GM23338 (cell line): ENCODE measurements around the gene SLC6A18. TPM values are rescaled to one million over a fixed set of nuclear protein-coding genes. Genes with fewer than 3 reads are reported as not detected.

Source experiments
- ATAC-seq: fragments of 200-7000 bp; cut with Tn5 transposase; 3 replicates; pipeline ENCODE4 v1.9.1; 2020
- DNase-seq: peaks from one replicate; pipeline ENCODE4 v3.0.0-alpha.2; 2015; ENCODE audit warnings: low spot score
- H2AFZ ChIP-seq: fragments of 200-600 bp; sonication (generic); 2 replicates; pipeline ENCODE4 v1.8.0; 2016; ENCODE audit warnings: antibody characterized with exemption, mild to moderate bottlenecking, moderate library complexity
- H3F3A ChIP-seq: fragments of 200-600 bp; sonication (generic); replicated peaks from 2 replicates; pipeline ENCODE4 v1.8.0; 2017; ENCODE audit warnings: antibody characterized with exemption, mixed run types, low read depth
- H3K27ac ChIP-seq: fragments of 200-600 bp; sonication (generic); 2 replicates; pipeline ENCODE4 v1.6.1; 2016; ENCODE audit warnings: low read depth
- H3K27me3 ChIP-seq: fragments of 200-600 bp; sonication (generic); 2 replicates; pipeline ENCODE4 v1.8.0; 2016; ENCODE audit warnings: mild to moderate bottlenecking, mixed run types, moderate library complexity; ENCODE audit not compliant: insufficient read depth
- H3K36me3 ChIP-seq: fragments of 200-600 bp; sonication (generic); 2 replicates; pipeline ENCODE4 v1.8.0; 2016; ENCODE audit warnings: mild to moderate bottlenecking; ENCODE audit not compliant: insufficient read depth
- H3K4me1 ChIP-seq: fragments of 200-600 bp; sonication (generic); 2 replicates; pipeline ENCODE4 v1.8.0; 2016; ENCODE audit warnings: mild to moderate bottlenecking, moderate library complexity; ENCODE audit not compliant: insufficient read depth
- H3K4me2 ChIP-seq: fragments of 200-600 bp; sonication (generic); 2 replicates; pipeline ENCODE4 v1.7.1; 2017; ENCODE audit warnings: mixed run types
- H3K4me3 ChIP-seq: fragments of 200-600 bp; sonication (generic); 2 replicates; pipeline ENCODE4 v1.6.1; 2016; ENCODE audit warnings: mixed run types
- H3K79me2 ChIP-seq: fragments of 200-600 bp; sonication (generic); replicated peaks from 2 replicates; pipeline ENCODE4 v1.8.0; 2017; ENCODE audit warnings: mild to moderate bottlenecking; ENCODE audit not compliant: insufficient read depth
- H3K9me2 ChIP-seq: fragments of 200-600 bp; sonication (generic); 2 replicates; pipeline ENCODE4 v1.8.0; 2017; ENCODE audit not compliant: insufficient read depth
- H4K20me1 ChIP-seq: fragments of 200-600 bp; sonication (generic); replicated peaks from 2 replicates; pipeline ENCODE4 v1.8.0; 2017; ENCODE audit warnings: mild to moderate bottlenecking; ENCODE audit not compliant: insufficient read depth
- H3K27ac Mint-ChIP-seq: 2 replicates; pipeline ENCODE4 v1.8.0; 2020; ENCODE audit warnings: inconsistent platforms, mild to moderate bottlenecking, moderate library complexity, mixed read lengths
- H3K27me3 Mint-ChIP-seq: 3 replicates; pipeline ENCODE4 v1.8.0; 2022; ENCODE audit warnings: low read depth, mild to moderate bottlenecking, moderate library complexity, mixed read lengths, inconsistent platforms; ENCODE audit not compliant: insufficient read depth, poor library complexity
- H3K36me3 Mint-ChIP-seq: 3 replicates; pipeline ENCODE4 v1.8.0; 2021; ENCODE audit warnings: low read depth, mild to moderate bottlenecking, inconsistent platforms, moderate library complexity, mixed read lengths
- H3K4me1 Mint-ChIP-seq: 3 replicates; pipeline ENCODE4 v1.8.0; 2020; ENCODE audit warnings: mild to moderate bottlenecking, inconsistent platforms, mixed read lengths
- H3K4me3 Mint-ChIP-seq: 3 replicates; pipeline ENCODE4 v1.8.0; 2021; ENCODE audit warnings: moderate library complexity, mild to moderate bottlenecking, inconsistent platforms, mixed read lengths
- H3K9me3 Mint-ChIP-seq: 3 replicates; pipeline ENCODE4 v1.8.0; 2020; ENCODE audit warnings: moderate library complexity, mild to moderate bottlenecking, inconsistent platforms, mixed read lengths
- CREB1 ChIP-seq: fragments of 250-450 bp; sonication (Bioruptor Pico); IDR thresholded peaks from 2 replicates; pipeline ENCODE4 v1.5.0; 2020; ENCODE audit warnings: low read depth, mild to moderate bottlenecking, moderate library complexity
- EZH2 ChIP-seq: fragments of 200-600 bp; sonication (generic); IDR thresholded peaks from one replicate; pipeline ENCODE4 v1.8.0; 2017; ENCODE audit warnings: antibody characterized with exemption, mild to moderate bottlenecking, low read depth; ENCODE audit not compliant: unreplicated experiment
- NANOG ChIP-seq: IDR thresholded peaks from 2 replicates; pipeline ENCODE4 v1.6.1; 2016; ENCODE audit warnings: antibody characterized with exemption, borderline replicate concordance
- STAT1 ChIP-seq: IDR thresholded peaks from one replicate; pipeline ENCODE4 v1.6.1; 2016; ENCODE audit warnings: antibody characterized with exemption; ENCODE audit not compliant: unreplicated experiment
- ZNF331 ChIP-seq: fragments of 250-450 bp; sonication (Bioruptor Pico); IDR thresholded peaks from 2 replicates; pipeline ENCODE4 v1.5.0; 2020; ENCODE audit warnings: low read depth, mild to moderate bottlenecking, moderate library complexity
- polyA plus RNA-seq: library from polyadenylated mRNA; unstranded; fragments of >200 nt; fragmentation: Nextera tagmentation; extraction: Ambion mirVana; gene quantifications from 2 replicates; pipeline ENCODE4 v1.2.1, GENCODE V29; 2016
- total RNA-seq: library from RNA; depleted of rRNA; stranded (reverse); fragments of >200 nt; shearing (Covaris generic); gene quantifications from 2 replicates; pipeline ENCODE4 v1.2.3, GENCODE V29; 2014
- TF ChIP-seq, protein P1 (sequence below): IDR thresholded peaks from one replicate; pipeline ENCODE4 v1.6.1; 2018; ENCODE audit warnings: antibody characterized with exemption; ENCODE audit not compliant: unreplicated experiment
- TF ChIP-seq, protein P2 (sequence below): IDR thresholded peaks from 2 replicates; pipeline ENCODE4 v1.6.1; 2016; ENCODE audit warnings: antibody characterized with exemption
- TF ChIP-seq, protein P3 (sequence below): fragments of 250-450 bp; sonication (Bioruptor Pico); IDR thresholded peaks from 2 replicates; pipeline ENCODE4 v1.5.0; 2020; ENCODE audit warnings: mild to moderate bottlenecking, moderate library complexity

SLC6A18 gene
- total and polyA plus RNA-seq, 2 experiments from 2014 or later: not detected

DNA sequence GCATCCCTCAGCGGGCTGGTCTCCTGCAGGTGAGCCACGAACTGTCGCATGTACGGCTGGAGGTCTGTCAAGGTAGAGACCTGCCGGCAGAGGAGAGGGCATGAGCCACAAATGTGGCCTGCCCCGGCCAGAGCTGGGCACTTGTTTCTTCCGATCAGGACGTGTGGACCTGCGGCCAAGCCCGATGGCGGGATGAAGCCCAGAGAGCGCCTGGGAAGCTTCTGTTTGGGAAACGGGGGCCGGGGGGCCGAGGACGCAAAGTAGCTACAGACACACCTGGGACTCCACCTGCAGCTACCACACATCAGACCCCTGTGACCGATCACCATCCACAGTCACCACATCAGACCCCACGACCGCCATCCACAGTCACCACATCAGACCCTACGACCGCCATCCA lies 47.0 kb downstream of the SLC6A18 start (continued):
- TF ChIP-seq, protein P1, sequence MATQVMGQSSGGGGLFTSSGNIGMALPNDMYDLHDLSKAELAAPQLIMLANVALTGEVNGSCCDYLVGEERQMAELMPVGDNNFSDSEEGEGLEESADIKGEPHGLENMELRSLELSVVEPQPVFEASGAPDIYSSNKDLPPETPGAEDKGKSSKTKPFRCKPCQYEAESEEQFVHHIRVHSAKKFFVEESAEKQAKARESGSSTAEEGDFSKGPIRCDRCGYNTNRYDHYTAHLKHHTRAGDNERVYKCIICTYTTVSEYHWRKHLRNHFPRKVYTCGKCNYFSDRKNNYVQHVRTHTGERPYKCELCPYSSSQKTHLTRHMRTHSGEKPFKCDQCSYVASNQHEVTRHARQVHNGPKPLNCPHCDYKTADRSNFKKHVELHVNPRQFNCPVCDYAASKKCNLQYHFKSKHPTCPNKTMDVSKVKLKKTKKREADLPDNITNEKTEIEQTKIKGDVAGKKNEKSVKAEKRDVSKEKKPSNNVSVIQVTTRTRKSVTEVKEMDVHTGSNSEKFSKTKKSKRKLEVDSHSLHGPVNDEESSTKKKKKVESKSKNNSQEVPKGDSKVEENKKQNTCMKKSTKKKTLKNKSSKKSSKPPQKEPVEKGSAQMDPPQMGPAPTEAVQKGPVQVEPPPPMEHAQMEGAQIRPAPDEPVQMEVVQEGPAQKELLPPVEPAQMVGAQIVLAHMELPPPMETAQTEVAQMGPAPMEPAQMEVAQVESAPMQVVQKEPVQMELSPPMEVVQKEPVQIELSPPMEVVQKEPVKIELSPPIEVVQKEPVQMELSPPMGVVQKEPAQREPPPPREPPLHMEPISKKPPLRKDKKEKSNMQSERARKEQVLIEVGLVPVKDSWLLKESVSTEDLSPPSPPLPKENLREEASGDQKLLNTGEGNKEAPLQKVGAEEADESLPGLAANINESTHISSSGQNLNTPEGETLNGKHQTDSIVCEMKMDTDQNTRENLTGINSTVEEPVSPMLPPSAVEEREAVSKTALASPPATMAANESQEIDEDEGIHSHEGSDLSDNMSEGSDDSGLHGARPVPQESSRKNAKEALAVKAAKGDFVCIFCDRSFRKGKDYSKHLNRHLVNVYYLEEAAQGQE: no peak
- TF ChIP-seq NANOG: no peak
- TF ChIP-seq CREB1 (CRISPR knock-in tag): no peak
- TF ChIP-seq EZH2: no peak
- TF ChIP-seq STAT1: no peak
- TF ChIP-seq, protein P2, sequence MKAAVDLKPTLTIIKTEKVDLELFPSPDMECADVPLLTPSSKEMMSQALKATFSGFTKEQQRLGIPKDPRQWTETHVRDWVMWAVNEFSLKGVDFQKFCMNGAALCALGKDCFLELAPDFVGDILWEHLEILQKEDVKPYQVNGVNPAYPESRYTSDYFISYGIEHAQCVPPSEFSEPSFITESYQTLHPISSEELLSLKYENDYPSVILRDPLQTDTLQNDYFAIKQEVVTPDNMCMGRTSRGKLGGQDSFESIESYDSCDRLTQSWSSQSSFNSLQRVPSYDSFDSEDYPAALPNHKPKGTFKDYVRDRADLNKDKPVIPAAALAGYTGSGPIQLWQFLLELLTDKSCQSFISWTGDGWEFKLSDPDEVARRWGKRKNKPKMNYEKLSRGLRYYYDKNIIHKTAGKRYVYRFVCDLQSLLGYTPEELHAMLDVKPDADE: no peak

DNA sequence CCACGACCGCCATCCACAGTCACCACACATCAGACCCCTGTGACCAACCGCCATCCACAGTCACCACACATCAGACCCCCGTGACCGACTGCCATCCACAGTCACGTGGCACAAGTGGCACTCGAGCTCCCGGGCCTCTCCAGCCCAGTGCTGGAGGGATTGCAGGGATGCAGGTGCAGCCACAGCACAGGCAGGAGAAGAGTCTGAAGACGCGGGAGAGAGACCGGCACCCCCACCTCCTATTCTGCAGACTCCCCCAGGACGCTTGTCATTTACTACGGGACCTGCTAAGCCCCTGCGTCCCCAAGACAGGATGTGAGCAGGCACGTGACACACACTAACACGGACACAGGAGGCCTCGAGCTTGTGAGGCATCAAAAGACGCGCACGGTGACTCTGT lies 48.6 kb downstream of the SLC6A18 start:
- H3F3A ChIP-seq: no peaks in the 10 kb centered on the region
- Mint-ChIP-seq H3K36me3 (peaks cover 47% of the 10 kb centered on the region), H3K9me3 (no peaks in the 10 kb centered on the region), H3K27me3 (peaks cover 5% of the 10 kb centered on the region), H3K4me1 (no peaks in the 10 kb centered on the region), H3K27ac (no peak overlapping the region), H3K4me3 (no peak overlapping the region)
- no peak for DNase-seq
- H3K36me3 ChIP-seq: peaks cover 5% of the 10 kb centered on the region; the same call in 1 of the 2 replicates
- no peaks in the 10 kb centered on the region for H3K27me3 ChIP-seq
- H4K20me1 ChIP-seq: no peaks in the 10 kb centered on the region
- no peaks in the 10 kb centered on the region for H3K9me2 ChIP-seq
- peaks cover 17% of the 10 kb centered on the region for H3K79me2 ChIP-seq
- ATAC-seq: no peak
- H2AFZ ChIP-seq: no peak overlapping the region
- no peak overlapping the region for H3K4me3 ChIP-seq
- H3K27ac ChIP-seq: no peak overlapping the region
- H3K4me1 ChIP-seq: no peaks in the 10 kb centered on the region
- TF ChIP-seq ZNF331 (CRISPR knock-in tag): no peak
- TF ChIP-seq, protein P3, sequence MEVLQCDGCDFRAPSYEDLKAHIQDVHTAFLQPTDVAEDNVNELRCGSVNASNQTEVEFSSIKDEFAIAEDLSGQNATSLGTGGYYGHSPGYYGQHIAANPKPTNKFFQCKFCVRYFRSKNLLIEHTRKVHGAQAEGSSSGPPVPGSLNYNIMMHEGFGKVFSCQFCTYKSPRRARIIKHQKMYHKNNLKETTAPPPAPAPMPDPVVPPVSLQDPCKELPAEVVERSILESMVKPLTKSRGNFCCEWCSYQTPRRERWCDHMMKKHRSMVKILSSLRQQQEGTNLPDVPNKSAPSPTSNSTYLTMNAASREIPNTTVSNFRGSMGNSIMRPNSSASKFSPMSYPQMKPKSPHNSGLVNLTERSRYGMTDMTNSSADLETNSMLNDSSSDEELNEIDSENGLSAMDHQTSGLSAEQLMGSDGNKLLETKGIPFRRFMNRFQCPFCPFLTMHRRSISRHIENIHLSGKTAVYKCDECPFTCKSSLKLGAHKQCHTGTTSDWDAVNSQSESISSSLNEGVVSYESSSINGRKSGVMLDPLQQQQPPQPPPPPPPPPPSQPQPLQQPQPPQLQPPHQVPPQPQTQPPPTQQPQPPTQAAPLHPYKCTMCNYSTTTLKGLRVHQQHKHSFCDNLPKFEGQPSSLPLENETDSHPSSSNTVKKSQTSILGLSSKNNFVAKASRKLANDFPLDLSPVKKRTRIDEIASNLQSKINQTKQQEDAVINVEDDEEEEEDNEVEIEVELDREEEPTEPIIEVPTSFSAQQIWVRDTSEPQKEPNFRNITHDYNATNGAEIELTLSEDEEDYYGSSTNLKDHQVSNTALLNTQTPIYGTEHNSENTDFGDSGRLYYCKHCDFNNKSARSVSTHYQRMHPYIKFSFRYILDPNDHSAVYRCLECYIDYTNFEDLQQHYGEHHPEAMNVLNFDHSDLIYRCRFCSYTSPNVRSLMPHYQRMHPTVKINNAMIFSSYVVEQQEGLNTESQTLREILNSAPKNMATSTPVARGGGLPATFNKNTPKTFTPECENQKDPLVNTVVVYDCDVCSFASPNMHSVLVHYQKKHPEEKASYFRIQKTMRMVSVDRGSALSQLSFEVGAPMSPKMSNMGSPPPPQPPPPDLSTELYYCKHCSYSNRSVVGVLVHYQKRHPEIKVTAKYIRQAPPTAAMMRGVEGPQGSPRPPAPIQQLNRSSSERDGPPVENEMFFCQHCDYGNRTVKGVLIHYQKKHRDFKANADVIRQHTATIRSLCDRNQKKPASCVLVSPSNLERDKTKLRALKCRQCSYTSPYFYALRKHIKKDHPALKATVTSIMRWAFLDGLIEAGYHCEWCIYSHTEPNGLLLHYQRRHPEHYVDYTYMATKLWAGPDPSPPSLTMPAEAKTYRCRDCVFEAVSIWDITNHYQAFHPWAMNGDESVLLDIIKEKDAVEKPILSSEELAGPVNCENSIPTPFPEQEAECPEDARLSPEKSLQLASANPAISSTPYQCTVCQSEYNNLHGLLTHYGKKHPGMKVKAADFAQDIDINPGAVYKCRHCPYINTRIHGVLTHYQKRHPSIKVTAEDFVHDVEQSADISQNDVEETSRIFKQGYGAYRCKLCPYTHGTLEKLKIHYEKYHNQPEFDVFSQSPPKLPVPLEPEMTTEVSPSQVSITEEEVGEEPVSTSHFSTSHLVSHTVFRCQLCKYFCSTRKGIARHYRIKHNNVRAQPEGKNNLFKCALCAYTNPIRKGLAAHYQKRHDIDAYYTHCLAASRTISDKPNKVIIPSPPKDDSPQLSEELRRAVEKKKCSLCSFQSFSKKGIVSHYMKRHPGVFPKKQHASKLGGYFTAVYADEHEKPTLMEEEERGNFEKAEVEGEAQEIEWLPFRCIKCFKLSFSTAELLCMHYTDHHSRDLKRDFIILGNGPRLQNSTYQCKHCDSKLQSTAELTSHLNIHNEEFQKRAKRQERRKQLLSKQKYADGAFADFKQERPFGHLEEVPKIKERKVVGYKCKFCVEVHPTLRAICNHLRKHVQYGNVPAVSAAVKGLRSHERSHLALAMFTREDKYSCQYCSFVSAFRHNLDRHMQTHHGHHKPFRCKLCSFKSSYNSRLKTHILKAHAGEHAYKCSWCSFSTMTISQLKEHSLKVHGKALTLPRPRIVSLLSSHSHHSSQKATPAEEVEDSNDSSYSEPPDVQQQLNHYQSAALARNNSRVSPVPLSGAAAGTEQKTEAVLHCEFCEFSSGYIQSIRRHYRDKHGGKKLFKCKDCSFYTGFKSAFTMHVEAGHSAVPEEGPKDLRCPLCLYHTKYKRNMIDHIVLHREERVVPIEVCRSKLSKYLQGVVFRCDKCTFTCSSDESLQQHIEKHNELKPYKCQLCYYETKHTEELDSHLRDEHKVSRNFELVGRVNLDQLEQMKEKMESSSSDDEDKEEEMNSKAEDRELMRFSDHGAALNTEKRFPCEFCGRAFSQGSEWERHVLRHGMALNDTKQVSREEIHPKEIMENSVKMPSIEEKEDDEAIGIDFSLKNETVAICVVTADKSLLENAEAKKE (CRISPR knock-in tag): no peak
- no peak overlapping the region for H3K4me2 ChIP-seq
